Glomerular visceral epithelial cell (primary cell): ENCODE measurements around the gene FGFR2.

Source experiments
- DNase-seq: peaks from one replicate; pipeline ENCODE4 v3.0.0-alpha.2; 2016; ENCODE audit errors: extremely low spot score

The FGFR2 gene

GRCh38 chr10:121452581-121452980, 145.7 kb downstream of the FGFR2 start:
- DNase-seq: no peak

- DNase-seq: no peak
These were observed 148.0 kb downstream of the FGFR2 start for GRCh38 chr10:121450247-121450646.

- no peak for DNase-seq
These were observed 148.7 kb downstream of the FGFR2 start for GRCh38 chr10:121449482-121449924.

GRCh38 chr10:121448766-121449421, 149.3 kb downstream of the FGFR2 start:
- no peak for DNase-seq

- no peak for DNase-seq
These were observed 153.6 kb downstream of the FGFR2 start for GRCh38 chr10:121444520-121445165.

- no peak for DNase-seq
These were observed 155.9 kb downstream of the FGFR2 start for GRCh38 chr10:121442086-121442935.

- DNase-seq: no peak
These were observed 157.8 kb downstream of the FGFR2 start for GRCh38 chr10:121440461-121440860.

GRCh38 chr10:121438333-121438732, 159.9 kb downstream of the FGFR2 start:
- no peak for DNase-seq

GRCh38 chr10:121437596-121437995, 160.6 kb downstream of the FGFR2 start:
- no peak for DNase-seq

- DNase-seq: no peak
These were observed 161.5 kb downstream of the FGFR2 start for GRCh38 chr10:121436630-121437341.

GRCh38 chr10:121436281-121436629, 162.0 kb downstream of the FGFR2 start:
- no peak for DNase-seq

- DNase-seq: no peak
These were observed 163.0 kb downstream of the FGFR2 start for GRCh38 chr10:121435099-121435875.

- no peak for DNase-seq
These were observed 164.3 kb downstream of the FGFR2 start for GRCh38 chr10:121433965-121434364.

GRCh38 chr10:121428867-121429266, 169.4 kb downstream of the FGFR2 start:
- DNase-seq: no peak
